ENCODE data around the gene SDC3. TPM values are rescaled to one million over a fixed set of nuclear protein-coding genes. Genes with fewer than 3 reads are reported as not detected.

Gene SDC3
- total and polyA plus RNA-seq, 2 donors (not counting 1 experiment from before 2014, with no cell fraction given): 0.30 to 4.6 TPM

DNA sequence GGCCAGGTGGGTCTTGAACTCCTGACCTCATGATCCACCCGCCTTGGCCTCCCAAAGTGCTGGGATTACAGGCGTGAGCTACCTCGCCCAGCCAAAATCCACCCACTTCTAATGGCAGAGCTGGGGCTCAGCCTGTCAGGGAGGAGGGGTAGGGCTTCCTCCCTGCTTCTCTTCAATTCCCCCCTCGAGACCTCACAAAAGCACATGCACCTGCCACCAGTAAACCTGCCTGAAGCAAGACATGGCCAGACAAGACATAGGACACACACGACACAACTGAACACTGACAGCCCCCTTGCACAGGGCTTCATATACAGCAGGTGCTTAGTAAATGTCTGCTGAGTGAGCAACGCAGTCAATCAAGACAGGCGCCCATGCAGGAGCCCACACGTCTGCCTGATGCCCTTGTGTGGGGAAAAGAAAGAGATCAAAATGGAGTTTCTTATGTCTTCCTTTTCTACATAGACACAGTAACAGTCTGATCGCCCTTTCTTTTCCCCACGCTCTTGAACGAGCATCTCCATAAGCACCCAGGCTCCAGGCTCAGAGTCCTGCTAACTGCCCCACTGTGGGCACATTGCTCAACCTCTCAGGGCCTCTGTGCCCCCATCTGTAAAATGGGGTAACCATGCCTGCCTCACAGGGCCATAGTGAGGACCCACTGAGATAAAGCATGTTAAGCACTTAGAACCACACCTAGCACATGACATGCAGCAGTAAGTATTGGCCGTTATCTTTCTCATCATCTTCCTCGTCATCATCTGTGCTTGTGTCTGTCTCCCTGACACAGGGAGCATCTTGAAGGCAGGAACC is 8.8 kb downstream of the SDC3 start:
- H3K4me2 ChIP-seq (replicated peaks; ENCODE audit: low read depth, low read length, poor library complexity, severe bottlenecking): no peak overlapping the region
- no peaks in the 10 kb centered on the region for H3K36me3 ChIP-seq (replicated peaks in 1 of 2; ENCODE audit: control extremely low read depth in 1 of 2, control insufficient read depth in 1 of 2, extremely low read depth in 1 of 2, insufficient read depth in 2 of 2, low read length in 1 of 2)
- peaks cover 14% of the 10 kb centered on the region for H3K4me1 Mint-ChIP-seq
- H3K4me3 Mint-ChIP-seq: peak overlapping the region; percentile 2
- H3K9me3 Mint-ChIP-seq (ENCODE audit: insufficient read depth): no peaks in the 10 kb centered on the region
- H3K27me3 ChIP-seq (replicated peaks in 1 of 4; ENCODE audit: control extremely low read depth in 1 of 4, control insufficient read depth in 3 of 4, insufficient read depth in 4 of 4, low read length in 3 of 4): peaks cover 0 to 19% (median 6%) of the 10 kb centered on the region in 4 experiments
- H3K79me2 ChIP-seq (ENCODE audit: control insufficient read depth, insufficient read depth, low read length): no peaks in the 10 kb centered on the region
- POLR2A ChIA-PET: no interaction called here
- CTCF ChIA-PET: interaction anchor here (2.1 kb wide), 1 partner anchor 11 kb away, joined by 7 read pairs; no protein-coding TSS in a partner anchor
- no peak overlapping the region for H2AFZ ChIP-seq (ENCODE audit: insufficient read depth, low read depth, low read length, poor library complexity, severe bottlenecking)
- intact Hi-C loops (cut with micrococcal nuclease): loop anchor here (10.0 kb wide), 1 partner anchor 45 kb away; no protein-coding TSS in a partner anchor
- H3K4me3 ChIP-seq (ENCODE audit: control extremely low read depth in 1 of 5, extremely low read depth in 1 of 5, insufficient read depth in 1 of 5, low read depth in 2 of 5, low read length in 4 of 5): no peak overlapping the region
- peaks cover 27% of the 10 kb centered on the region for H3K27me3 Mint-ChIP-seq
- H4K20me1 ChIP-seq (ENCODE audit: control insufficient read depth, insufficient read depth, low read length, poor library complexity, severe bottlenecking): no peaks in the 10 kb centered on the region
- peaks cover 0 to 3% (median 0%) of the 10 kb centered on the region in 3 donors for H3K9me3 ChIP-seq (ENCODE audit: control extremely low read depth in 1 of 3, control insufficient read depth in 2 of 3, insufficient read depth in 1 of 3, low read length in 2 of 3)
- H3K4me1 ChIP-seq (ENCODE audit: control insufficient read depth in 2 of 2, insufficient read depth in 2 of 2, low read length in 2 of 2): peaks cover 8 to 10% of the 10 kb centered on the region in 2 donors
- H3K9ac ChIP-seq (ENCODE audit: low read length): no peak overlapping the region
- DNase-seq (no peak), ATAC-seq (ENCODE audit: low read depth) (no peak)
- no peak overlapping the region for H3K27ac ChIP-seq (ENCODE audit: low read length in 2 of 2)
- no peak overlapping the region for H3K27ac Mint-ChIP-seq
- 93% methylated on average over 6 of the region's 13 CpGs for WGBS (ENCODE audit: insufficient coverage)
- TF ChIP-seq, protein P1, sequence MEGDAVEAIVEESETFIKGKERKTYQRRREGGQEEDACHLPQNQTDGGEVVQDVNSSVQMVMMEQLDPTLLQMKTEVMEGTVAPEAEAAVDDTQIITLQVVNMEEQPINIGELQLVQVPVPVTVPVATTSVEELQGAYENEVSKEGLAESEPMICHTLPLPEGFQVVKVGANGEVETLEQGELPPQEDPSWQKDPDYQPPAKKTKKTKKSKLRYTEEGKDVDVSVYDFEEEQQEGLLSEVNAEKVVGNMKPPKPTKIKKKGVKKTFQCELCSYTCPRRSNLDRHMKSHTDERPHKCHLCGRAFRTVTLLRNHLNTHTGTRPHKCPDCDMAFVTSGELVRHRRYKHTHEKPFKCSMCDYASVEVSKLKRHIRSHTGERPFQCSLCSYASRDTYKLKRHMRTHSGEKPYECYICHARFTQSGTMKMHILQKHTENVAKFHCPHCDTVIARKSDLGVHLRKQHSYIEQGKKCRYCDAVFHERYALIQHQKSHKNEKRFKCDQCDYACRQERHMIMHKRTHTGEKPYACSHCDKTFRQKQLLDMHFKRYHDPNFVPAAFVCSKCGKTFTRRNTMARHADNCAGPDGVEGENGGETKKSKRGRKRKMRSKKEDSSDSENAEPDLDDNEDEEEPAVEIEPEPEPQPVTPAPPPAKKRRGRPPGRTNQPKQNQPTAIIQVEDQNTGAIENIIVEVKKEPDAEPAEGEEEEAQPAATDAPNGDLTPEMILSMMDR (IDR thresholded peaks at IDR 0.05): no peak
- no peak for TF ChIP-seq EZH2 (IDR thresholded peaks at IDR 0.05; ENCODE audit: borderline replicate concordance, insufficient read depth, low read depth, low read length, poor library complexity, severe bottlenecking)

Data from B cell (primary cell).